HG02970 (cell line): ENCODE results near the gene HSF5.

Experiments
- ATAC-seq: cut with Tn5 transposase; IDR thresholded peaks from one replicate; pipeline ENCODE4 v1.9.1; 2021; ENCODE audit warnings: mild to moderate bottlenecking, moderate library complexity, moderate number of reproducible peaks; ENCODE audit not compliant: unreplicated experiment, low FRiP score

The HSF5 gene

DNA sequence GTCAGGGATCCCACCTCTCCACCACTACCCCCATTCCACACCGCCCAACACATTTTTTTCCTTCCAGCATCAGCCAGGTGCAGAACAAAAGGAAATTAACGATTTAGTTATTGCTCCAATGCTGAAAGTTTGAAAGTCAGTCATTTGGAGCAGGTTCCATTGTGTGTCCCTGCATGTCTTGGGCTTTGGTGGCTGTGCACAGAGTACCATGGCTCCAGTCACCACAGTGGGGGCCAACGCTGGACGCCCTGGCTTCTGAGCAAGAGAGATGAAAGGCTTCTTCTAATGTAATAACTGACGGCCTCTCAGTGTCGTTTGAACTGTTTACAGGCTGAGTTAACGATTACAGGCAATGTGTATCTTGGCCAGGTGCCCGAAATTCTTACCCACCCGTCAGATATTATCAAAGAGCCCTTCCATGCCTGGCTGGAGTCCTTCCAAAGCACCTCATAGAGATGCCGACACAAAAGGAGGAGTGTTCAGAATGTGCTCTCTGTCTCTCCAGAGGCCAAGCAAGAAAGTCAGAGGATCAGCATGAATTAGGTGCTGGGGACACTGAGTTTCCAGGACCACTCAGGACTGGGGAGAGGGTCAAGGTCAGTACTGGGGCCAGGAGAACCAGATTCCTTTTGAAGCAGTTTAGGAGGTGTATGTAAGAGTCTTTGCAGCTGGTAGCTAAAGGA, 96.8 kb downstream of the HSF5 start:
- ATAC-seq, result no peak

DNA sequence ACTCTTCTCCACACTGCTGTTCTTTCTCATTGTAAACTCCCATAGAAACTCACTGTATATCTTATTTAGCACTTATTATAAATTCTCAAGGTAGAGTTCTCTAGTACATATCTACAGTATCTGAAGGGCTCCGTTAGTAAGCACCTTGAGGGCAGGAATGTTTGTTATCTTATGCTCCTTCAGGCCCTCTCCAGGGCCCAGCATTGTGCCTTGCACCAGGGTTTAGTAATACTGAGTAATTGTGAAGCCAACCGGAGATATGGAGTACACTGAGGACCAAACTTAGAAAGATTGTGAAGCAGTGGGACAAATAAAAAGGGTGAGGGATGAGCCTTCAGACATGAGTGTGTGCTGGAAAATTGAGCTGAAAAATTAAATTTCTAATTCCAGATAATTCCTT, 97.3 kb downstream of the HSF5 start:
- ATAC-seq, result no peak

DNA sequence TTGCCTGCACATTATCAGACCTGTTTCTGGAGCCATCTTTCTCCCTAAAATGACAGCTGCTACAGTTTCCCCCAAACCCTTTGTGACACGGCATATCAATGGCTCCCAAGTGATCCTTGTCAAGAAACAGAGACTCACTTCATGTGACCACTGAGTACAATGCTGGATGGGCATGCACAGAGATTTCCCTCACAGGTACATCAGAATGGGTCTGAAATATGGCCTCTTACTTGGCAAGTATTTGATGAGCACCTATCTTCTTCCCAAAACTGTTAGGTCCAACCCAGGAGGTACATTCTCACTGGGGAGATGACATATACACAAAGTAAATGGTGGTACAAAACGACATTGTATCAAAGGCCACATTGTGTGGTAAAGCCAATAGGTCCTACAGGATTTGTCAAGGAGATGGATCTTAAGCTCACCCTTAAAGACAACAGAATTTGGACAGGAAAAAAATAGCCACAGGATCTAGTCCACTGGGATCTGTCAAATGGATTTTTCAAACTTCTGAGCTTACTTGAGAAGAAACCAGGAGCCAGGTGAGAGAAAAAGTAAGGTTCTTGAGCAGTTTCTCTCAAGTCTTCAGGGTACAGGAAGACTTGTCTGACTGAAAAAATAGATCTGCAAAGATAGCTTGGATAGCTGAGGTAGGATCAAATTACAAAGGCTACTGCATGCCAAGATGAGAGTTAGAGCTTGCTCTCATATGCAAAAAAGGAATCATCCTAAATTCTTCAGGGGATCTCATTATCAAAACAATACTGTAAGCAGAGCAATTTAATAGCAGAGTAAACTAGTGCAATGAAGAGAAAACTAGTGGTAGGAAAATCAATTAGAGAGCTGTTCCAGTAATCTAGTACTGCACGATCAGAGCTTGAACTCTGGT, 99.7 kb downstream of the HSF5 start:
- no peak for ATAC-seq

DNA sequence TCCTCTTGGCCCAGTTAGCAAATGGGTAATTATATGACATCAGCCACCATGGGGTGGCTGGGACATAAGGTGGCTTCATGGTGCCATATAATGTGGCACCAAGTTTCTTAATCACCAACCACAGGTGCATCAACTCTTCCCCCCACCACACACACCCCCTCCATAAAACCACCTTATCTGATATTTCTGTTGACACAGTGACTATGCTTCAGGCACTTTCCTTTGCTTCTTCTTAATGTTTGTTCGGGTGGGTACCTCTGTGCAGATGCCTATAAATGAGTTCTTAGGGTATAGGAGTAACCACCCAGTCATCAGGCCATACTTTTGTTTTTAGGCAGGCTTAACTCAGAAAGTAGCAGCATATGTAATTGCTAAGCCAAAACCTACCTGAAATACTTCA, 100.4 kb downstream of the HSF5 start:
- ATAC-seq, result no peak

DNA sequence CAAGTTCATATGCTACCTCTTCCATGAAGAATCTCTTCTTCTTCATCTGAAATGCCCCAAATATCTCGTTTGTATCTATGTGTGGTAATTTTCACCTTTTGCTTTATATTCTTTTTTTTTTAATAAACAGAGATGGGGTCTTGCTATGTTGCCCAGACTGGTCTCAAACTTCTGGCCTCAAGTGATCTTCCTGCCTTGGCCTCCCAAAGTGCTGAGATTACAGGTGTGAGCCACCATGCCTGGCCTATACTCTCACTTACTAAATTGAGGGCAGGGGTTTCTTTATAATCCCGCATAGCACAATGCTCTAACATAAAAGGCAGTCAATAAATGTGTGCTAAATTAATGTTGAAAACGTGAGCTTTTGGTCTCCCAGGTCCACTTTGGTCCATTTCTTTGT, 101.5 kb downstream of the HSF5 start:
- no peak for ATAC-seq

DNA sequence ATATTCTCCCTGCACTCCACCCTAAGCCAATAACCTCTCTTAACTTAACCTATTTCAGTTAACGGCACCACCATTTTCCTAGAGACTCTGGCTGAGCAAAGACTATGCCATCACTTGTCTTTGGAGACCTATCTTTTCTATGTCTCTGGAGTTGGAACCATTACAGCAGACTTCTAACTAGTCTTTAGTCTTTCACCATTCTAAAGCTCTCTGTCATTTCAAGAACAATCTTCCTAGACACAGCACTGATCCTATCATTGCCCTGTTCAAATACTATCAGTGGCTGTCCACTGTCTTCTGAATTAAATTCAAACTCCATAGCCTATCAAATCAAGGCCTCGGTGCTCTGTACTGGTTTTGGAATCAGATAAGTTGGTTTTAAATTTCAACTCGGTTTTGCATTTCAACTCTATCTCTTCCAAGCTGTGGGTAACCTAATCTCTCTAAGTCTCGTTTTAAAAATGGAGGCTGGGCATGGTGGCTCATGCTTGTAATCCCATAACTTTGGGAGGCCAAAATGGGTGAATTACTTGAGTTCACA, 102.8 kb downstream of the HSF5 start:
- ATAC-seq, result no peak

DNA sequence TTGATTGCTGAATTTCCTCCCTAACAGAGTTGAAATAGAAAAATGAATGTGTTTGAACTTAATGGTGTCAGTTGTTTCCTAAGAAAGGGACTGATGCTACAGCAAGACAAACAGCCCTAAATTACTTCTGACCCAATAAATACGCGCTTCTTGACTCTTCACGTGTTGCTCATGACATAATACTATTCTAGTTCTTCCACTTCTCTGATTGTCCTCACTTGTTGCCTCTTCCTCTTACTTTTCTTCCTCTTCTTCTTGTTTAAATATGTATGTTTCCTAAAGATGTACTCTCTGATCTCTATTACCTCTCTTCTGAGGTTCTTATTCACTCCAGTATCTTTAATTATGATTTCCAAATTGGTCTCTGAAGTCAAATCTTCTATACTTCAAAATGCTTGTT, 103.3 kb downstream of the HSF5 start:
- no peak for ATAC-seq

DNA sequence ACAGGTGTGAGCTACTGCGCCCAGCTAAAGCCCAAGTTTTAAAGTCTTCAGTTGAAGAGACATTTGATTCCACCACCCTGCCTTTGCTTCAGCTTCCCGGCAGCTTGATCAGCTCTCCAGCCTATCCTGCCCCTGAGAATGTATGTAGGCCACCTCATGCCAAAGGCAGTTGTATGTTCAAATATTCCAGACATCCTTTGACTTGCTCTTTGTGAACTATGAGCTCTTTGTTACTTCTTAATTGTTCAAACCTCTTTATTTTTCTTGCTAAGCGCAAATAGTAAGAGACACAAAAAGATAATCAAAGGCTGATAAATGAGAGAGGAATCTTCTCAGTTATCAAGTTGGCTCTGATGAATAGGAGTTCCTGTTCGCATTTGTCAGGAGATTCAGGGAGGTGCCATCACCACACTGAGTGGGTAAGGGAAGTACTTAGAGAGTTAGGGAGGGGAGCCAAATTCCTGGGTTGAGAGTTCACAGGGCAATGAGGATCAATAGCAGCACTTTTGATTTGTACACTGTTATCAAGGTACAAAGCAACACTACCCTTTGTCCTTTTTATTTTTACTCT, 104.2 kb downstream of the HSF5 start:
- ATAC-seq, result no peak

DNA sequence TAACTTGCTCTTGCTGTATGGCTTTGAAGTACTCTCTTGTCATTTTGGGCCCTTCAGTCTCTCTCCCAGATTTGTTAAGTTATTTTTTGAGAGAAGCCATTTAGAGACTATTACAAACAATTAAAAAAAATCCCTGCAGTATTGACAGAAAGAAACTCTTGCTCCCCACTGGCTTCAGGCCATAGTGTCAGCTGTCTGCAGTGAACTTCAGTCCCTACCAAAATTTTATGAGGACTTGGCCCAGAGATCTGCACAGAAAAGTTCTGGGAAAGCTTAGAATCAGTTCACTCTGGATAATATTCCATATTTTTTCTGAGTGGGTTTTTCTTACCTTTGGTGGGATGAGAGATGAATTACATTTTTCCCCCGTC, 105.4 kb downstream of the HSF5 start:
- no peak for ATAC-seq

DNA sequence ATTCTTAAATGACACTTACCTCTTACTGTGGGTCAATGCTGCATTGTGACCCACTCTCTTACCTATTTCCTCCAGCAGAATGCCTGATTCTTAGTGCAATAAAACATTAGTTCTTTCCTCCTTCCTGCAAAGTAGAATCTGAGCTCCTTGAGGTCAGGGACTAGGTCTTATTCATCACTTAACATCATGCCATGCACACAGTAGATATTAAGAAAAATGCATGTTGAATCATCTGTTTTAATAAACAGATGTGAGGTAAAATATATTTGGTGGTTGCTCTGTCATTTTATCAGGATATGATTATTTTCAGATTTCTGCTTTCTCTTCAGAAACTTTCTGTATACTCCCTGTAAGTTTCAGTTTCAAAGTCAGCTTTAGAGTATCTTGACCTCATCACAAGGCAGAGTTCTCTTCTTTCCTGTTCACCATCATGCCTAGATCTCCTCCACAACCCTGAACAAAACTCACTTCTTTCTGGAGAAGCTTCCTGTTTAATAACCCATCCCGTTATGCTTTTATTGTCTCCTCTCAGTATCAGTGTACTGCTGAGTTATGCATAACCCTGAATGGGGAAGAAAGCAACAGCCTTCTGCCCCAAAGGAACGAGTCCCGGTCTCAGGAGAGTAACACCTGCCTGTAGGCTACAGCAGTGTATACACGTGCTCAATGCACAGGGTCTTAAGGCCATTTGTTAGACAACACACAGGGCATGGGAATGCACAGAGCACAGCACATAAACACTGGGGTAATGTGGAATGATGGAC, 105.9 kb downstream of the HSF5 start:
- no peak for ATAC-seq

DNA sequence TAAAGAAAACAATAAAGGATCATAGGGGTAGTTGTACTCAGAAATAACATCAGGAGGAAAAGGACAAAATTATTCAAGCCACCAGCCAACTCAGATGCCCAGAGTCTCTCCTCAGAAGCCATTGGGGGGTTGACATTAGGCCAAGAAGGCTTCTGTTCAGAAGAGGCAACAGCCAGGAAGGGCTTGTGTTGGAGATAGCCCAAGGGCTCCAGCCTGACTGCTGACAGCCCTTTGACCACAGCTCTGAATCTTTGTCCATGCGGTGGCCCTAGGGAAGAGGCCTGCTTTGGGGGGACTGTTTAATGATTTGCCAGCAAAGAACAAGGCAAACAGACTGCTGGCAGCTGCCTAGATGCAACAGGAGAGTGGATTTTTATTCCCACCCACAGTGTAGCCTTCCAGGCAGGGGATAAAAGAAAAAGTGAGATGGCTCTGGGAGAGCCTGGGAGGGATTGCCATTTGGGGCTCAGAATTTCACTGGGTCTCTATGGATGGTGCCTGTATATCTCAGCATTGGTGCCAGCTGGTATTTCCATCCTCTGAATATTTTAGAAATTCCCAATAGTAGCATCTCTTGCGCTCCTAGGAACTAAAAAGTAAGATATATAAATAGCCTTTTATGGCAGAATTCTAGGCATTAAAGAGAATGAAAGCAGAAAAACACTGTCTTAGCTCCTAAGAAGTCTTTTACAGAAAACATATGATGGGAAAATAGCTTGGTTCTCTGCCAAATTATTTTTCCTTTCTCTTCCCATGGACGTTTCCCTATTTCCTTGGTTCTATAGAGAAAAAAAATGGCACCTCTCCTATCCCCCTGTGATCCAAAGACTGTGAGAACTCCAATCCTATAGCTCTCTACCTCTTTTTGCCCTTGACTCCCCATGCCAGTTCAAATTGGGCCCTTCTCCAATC, 106.8 kb downstream of the HSF5 start:
- ATAC-seq, result no peak

DNA sequence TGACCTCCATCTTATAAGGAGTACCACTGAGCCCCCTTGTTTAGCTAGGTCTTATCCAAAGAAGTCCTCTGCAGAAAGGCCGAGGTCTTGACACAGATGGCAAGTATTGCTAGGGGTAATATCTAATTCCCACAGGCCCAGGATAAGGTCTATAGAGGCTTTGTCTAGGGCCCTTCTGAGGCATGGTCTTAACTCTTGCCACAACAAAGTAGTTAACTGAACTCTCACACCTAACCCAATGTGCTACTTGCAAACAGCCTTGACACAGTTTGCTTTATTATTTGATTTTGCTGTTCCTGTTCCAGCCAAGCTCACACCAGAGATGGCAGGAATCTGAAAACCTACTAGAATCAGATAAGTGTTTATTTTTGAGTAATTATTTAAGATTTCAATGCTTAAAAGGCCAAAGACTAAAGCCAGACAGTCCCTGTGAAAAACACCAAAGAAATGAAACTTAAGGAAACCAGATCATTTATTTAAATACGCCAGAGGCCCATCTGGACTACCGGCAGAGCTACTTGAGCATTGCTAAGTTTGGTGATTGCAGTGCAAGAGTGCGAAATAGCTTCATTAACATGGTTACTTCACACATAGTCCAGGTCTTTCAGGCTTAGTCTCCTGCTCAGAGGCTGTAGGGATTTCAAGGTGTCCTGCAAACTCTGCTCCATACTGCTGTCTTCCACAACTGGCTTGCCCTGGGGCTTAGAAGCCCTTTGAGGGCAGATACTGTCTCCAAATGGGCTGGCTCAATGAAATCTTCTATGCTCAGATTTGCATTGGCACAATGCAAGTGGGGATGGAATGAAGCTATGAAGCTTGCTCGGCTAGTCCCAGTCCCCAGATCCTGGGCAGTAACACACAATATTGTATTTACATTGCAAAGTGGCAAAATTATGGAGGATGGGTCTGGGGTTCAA, 107.7 kb downstream of the HSF5 start:
- no peak for ATAC-seq

DNA sequence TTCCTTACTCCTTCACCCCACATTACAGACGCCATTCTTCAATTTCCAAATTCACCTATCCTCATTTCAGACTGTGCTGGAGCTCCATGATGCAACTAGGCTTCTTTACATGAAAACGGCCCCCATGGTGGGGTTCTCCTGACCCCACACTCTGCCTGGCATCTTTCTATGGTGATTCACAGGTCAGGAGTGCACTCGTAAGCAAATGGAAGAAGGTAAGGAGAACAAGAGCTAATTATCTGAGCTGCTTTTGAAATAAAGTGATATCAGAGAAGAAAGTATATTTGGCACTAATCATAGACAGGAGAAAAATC, 108.7 kb downstream of the HSF5 start:
- no peak for ATAC-seq

DNA sequence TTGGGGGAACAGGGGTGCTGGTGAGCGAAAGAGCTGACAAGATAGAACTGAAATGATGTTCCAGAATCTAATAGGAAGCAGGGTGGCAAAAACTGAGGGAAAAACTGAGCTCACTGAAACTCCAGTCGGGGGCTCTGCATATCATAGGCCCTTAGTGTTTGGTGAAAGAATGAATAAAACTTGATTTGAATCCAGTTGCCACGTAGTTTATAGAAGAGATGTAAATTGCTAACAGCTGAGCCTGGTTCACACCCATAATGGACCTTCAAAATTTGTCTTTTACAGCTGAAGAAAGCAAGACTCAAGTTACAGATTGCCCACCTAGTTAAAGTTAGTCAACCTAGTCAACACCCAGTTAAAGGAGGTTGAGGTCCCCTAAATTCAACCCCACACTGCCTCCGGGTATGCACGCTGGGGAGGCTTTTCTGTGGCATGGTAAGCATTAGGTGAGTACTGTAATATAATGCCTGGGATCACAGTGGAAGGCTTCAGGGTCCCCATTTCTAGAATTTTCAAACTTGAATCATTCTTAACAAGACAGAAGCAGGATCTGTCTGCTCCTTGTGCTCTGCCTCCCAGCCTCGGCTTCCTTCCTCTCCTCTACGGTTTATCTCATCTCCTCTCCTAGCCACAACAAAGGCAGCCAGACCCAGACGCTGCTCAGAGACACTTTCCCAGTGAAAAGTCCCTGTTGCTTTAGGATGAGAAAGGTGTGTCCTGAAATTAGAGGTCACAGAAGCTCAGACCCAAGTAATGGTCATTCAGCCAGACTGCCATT, 109.3 kb downstream of the HSF5 start:
- no peak for ATAC-seq

DNA sequence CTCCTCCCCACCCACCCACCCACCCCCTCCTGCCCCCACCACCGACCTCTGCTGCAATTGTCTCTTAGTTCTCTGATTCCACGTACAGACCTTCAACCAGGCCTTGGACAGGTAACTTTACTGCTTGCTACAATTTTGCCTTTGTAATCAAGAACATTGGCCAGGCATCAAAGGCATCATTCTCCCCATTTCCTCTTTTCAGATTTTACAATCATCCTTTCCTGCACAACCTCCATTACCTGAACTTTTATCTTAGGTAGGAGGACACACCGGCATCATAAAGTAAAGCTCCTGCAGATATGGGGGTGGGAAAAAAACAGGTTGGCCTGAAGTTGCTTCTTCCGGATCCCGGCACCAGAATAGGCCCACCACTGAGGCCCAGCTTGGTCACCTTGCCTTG, 110.5 kb downstream of the HSF5 start:
- no peak for ATAC-seq

DNA sequence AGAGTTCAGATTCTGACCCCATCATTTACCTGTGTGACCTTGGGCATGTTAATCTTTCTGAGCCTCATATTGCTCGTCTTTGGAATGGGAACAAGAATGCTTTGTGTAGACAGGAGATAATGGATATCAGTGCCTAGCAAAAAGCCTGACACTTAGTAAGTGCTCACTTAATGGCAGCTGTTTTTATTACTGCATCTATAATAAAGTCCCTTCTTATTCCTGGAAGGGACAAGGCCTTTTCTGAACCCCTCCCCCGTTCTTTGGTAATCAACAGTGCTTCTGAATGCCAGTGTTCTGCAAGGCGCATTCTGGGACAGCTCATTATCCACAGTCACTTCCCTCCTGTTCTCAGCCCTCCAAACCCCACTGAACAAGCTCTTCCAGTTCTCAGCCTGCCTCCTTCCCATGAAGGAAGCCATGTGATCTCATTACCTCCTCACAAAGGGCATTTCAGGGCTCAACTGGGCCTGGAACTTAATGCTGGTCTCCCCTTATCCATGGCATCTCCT, 111.1 kb downstream of the HSF5 start:
- ATAC-seq, result no peak

DNA sequence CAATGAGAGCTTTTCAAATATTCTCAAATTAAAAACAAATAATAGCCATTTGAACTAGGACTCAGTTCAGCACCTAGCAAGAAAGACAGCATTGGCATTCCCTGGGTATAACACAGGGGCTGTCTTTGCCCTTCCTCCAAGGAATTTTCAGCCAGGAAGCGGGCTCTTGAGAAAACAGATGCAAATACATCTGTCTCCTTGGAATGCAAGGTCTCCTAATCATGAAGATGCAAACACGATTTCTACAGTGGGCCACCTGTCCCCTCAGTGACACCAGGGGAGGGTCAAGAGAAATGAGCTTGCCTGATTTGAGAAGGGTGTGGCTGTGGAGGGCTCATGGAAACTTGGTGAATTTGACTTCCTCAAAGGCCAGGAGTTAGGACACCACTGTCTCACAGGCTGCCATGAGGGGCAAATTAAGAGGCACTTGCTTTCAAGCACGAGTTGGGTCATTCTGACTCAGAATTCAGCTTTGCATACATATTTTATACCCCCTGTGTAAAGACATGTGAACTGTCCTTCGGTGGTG, 111.7 kb downstream of the HSF5 start:
- no peak for ATAC-seq

DNA sequence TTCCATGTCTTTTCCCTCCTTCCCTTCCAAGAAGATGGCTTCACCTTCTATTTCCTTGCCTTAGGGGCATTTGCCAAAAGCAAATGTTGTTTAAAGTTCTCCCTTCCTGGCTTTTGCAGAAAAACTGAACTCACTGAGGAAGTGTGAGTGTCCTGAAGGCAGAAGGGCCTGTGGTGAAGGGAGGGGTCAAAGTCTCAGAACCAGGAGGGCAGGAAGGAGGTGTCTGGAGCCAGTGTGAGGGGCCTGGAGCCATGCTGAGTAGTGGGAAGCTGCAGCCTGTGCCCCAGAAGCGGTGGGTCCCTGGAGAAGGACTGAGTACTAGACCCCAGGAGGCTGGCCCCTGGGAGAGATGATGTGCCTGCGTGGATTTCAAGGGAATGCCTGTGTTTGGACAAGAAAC, 112.4 kb downstream of the HSF5 start:
- no peak for ATAC-seq
